K562 (cell line): ENCODE data around the gene SOX21. TPM values are rescaled to one million over a fixed set of nuclear protein-coding genes. Genes with fewer than 3 reads are reported as not detected.

ENCODE experiments used
- ATAC-seq: fragments of 200-7000 bp; cut with Tn5 transposase; 3 replicates; pipeline ENCODE4 v1.9.1; 2020; ENCODE audit warnings: moderate library complexity
- BruUV-seq: library from RNA; stranded (reverse); fragments of 400-500 nt; replicated peaks from 2 replicates; lab custom pipeline; 2021; lab: Mats Ljungman, UMichigan
- CTCF ChIA-PET: fragments of 300-600 bp; formaldehyde crosslinking; extraction: SDS; loops from one replicate; lab custom pipeline; 2021; ENCODE audit warnings: low intra/inter-chr PET ratio; lab: Yijun Ruan, JAX
- POLR2A ChIA-PET: fragments of 300-600, 350-650 bp; sonication (Branson Sonifier 250); formaldehyde crosslinking; extraction: SDS; loops from one replicate; lab custom pipeline; 2021; ENCODE audit warnings: antibody characterized with exemption, inconsistent platforms; lab: Yijun Ruan, JAX
- DNase-seq, 4 experiments: peaks; one replicate each; pipeline versions ENCODE4 v3.0.0 to v3.0.0-alpha.2; 2011 to 2018; ENCODE audit warnings: low spot score in 3 of 4, mixed read lengths in 3 of 4; ENCODE audit errors: extremely low read depth in 1 of 4
- FAIRE-seq: peaks from 2 replicates; lab custom pipeline; 2011; peaks lifted over from hg19 to GRCh38; lab: Jason Lieb, UNC
- H2AFZ ChIP-seq: 2 replicates; pipeline ENCODE4 v1.6.0; 2011; ENCODE audit warnings: low read depth, low read length, control low read depth, inconsistent platforms
- H3K27ac ChIP-seq: fragments of 200-600 bp; 3 replicates; pipeline ENCODE4 v1.8.0; 2011; ENCODE audit warnings: low read depth, mild to moderate bottlenecking, control low read depth, inconsistent platforms, low read length, moderate library complexity, mixed read lengths; ENCODE audit errors: extremely low read depth
- H3K27me3 ChIP-seq, 2 experiments: fragments of 300-600 bp in 1 of 2; 2 replicates in 1 of 2; 3 replicates in 1 of 2; pipeline versions ENCODE4 v1.6.0 to v1.8.0; 2011; ENCODE audit warnings: inconsistent platforms in 2 of 2, low read length in 2 of 2, mild to moderate bottlenecking in 1 of 2, mixed read lengths in 1 of 2, moderate library complexity in 1 of 2; ENCODE audit not compliant: control insufficient read depth in 2 of 2, insufficient read depth in 2 of 2
- H3K36me3 ChIP-seq: fragments of 300-600 bp; 3 replicates; pipeline ENCODE4 v1.8.0; 2011; ENCODE audit warnings: mild to moderate bottlenecking, low read length, inconsistent platforms; ENCODE audit not compliant: control insufficient read depth, insufficient read depth
- H3K4me1 ChIP-seq, 2 experiments: fragments of 200-600 bp in 1 of 2; replicated peaks in 1 of 2; 2 replicates in 1 of 2; 3 replicates in 1 of 2; pipeline versions ENCODE4 v1.5.1 to v1.8.0; 2011; ENCODE audit warnings: inconsistent platforms in 2 of 2, low read length in 2 of 2, mild to moderate bottlenecking in 1 of 2, mixed read lengths in 1 of 2, moderate library complexity in 1 of 2; ENCODE audit not compliant: control insufficient read depth in 2 of 2, insufficient read depth in 2 of 2
- H3K4me2 ChIP-seq: 2 replicates; pipeline ENCODE4 v1.6.1; 2011; ENCODE audit warnings: low read length, control low read depth, inconsistent platforms, mixed read lengths; ENCODE audit not compliant: insufficient read depth
- H3K4me3 ChIP-seq: fragments of 200-600 bp; sonication (generic), shearing (Covaris generic); 2 replicates; pipeline ENCODE4 v1.5.1; 2016; ENCODE audit warnings: control low read depth, inconsistent platforms
- H3K79me2 ChIP-seq: fragments of 200-600 bp; 3 replicates; pipeline ENCODE4 v1.8.0; 2011; ENCODE audit warnings: low read length, inconsistent platforms; ENCODE audit not compliant: control insufficient read depth, insufficient read depth
- H3K9ac ChIP-seq, 2 experiments: 2 replicates each; pipeline versions ENCODE4 v1.6.0 to v1.6.1; 2011; ENCODE audit warnings: low read depth in 2 of 2, low read length in 2 of 2, control low read depth in 1 of 2, inconsistent platforms in 1 of 2, mild to moderate bottlenecking in 1 of 2, mixed read lengths in 1 of 2; ENCODE audit not compliant: insufficient read depth in 1 of 2
- H3K9me1 ChIP-seq: one replicate; pipeline ENCODE4 v1.6.0; 2011; ENCODE audit warnings: inconsistent platforms, mild to moderate bottlenecking, low read length, moderate library complexity; ENCODE audit not compliant: control insufficient read depth, insufficient read depth
- H3K9me3 ChIP-seq: replicated peaks from 2 replicates; pipeline ENCODE4 v1.5.1; 2011; ENCODE audit warnings: low read depth, low read length, inconsistent platforms; ENCODE audit not compliant: control insufficient read depth, insufficient read depth
- H4K20me1 ChIP-seq: replicated peaks from 2 replicates; pipeline ENCODE4 v1.6.1; 2011; ENCODE audit warnings: low read length, inconsistent platforms, mixed read lengths; ENCODE audit not compliant: control insufficient read depth, insufficient read depth
- ADNP ChIP-seq: fragments of 200-800 bp; sonication (Bioruptor generic); IDR thresholded peaks from 2 replicates; pipeline ENCODE4 v1.6.1; 2016; ENCODE audit warnings: missing genetic modification characterization, missing compliant biosample characterization
- CBX1 ChIP-seq: sonication (generic); IDR thresholded peaks from 2 replicates; pipeline ENCODE4 v1.6.1; 2016; ENCODE audit warnings: antibody characterized with exemption, low read depth, mild to moderate bottlenecking
- JUNB ChIP-seq: fragments of 450-650 bp; formaldehyde crosslinking; conservative IDR thresholded peaks from 2 replicates; pipeline ENCODE4 v1.4.0; 2020; ENCODE audit warnings: mild to moderate bottlenecking
- PCBP2 ChIP-seq: fragments of 200-400 bp; formaldehyde crosslinking; IDR thresholded peaks from 2 replicates; pipeline ENCODE4 v1.6.1; 2018; ENCODE audit warnings: low read length, low read depth, mild to moderate bottlenecking, moderate library complexity; ENCODE audit not compliant: poor library complexity, severe bottlenecking
- POLR2G ChIP-seq: fragments of 200-400 bp; formaldehyde crosslinking; IDR thresholded peaks from 2 replicates; pipeline ENCODE4 v1.6.1; 2017; ENCODE audit warnings: low read depth, mild to moderate bottlenecking, antibody characterized with exemption, low read length, moderate library complexity
- RBM34 ChIP-seq: fragments of 200-400 bp; formaldehyde crosslinking; IDR thresholded peaks from 2 replicates; pipeline ENCODE4 v1.6.1; 2018; ENCODE audit warnings: low read length, borderline replicate concordance; ENCODE audit not compliant: insufficient read depth
- RFX1 ChIP-seq: fragments of 450-650 bp; IDR thresholded peaks from 2 replicates; pipeline ENCODE4 v1.6.1; 2016; ENCODE audit warnings: mild to moderate bottlenecking, moderate library complexity
- RFX7 ChIP-seq: fragments of 250-450 bp; sonication (Bioruptor Pico); IDR thresholded peaks from 2 replicates; pipeline ENCODE4 v1.5.1; 2021; ENCODE audit warnings: mild to moderate bottlenecking
- TAL1 ChIP-seq: fragments of 450-650 bp; IDR thresholded peaks from 2 replicates; pipeline ENCODE4 v1.6.1; 2016; ENCODE audit warnings: mild to moderate bottlenecking
- USF1 ChIP-seq: sonication (generic); formaldehyde crosslinking; IDR thresholded peaks from 2 replicates; pipeline ENCODE4 v1.9.0; 2022; ENCODE audit warnings: mild to moderate bottlenecking, missing genetic modification reagents
- ZBTB7A ChIP-seq: IDR thresholded peaks from 2 replicates; pipeline ENCODE4 v1.6.1; 2011; ENCODE audit warnings: low read depth, mild to moderate bottlenecking, low read length, moderate library complexity, borderline replicate concordance; ENCODE audit not compliant: control insufficient read depth
- ZFP91 ChIP-seq: sonication (generic); formaldehyde crosslinking; IDR thresholded peaks from 2 replicates; pipeline ENCODE4 v1.8.0; 2022; ENCODE audit warnings: mild to moderate bottlenecking, missing genetic modification reagents
- ZKSCAN8 ChIP-seq: fragments of 200-800 bp; sonication (Bioruptor generic); IDR thresholded peaks from 2 replicates; pipeline ENCODE4 v1.6.1; 2016; ENCODE audit warnings: missing genetic modification characterization, missing compliant biosample characterization
- ZNF146 ChIP-seq: IDR thresholded peaks from one replicate; pipeline ENCODE4 v1.6.1; 2018; ENCODE audit warnings: missing compliant biosample characterization; ENCODE audit not compliant: unreplicated experiment
- ZNF444 ChIP-seq: fragments of 250-450 bp; sonication (Bioruptor Pico); IDR thresholded peaks from 2 replicates; pipeline ENCODE4 v1.4.0; 2020; ENCODE audit warnings: mild to moderate bottlenecking, moderate library complexity
- WGBS: fragments of 100-300 bp; shearing (Covaris generic); methylation state at CpG from one replicate; pipeline ENCODE4 v1.1.6; 2016; ENCODE audit warnings: low coverage, mixed read lengths; ENCODE audit not compliant: insufficient coverage; ENCODE audit errors: missing lambda C conversion rate; 5-methylcytosine and 5-hydroxymethylcytosine counted together
- in situ Hi-C: fragments of 300-500 bp; cut with MboI; formaldehyde crosslinking; loops from 4 replicates; pipeline ENCODE4 v1.15.0; 2018; ENCODE audit warnings: inconsistent platforms, mixed read lengths
- intact Hi-C: fragments of 100-400 bp; cut with micrococcal nuclease; formaldehyde crosslinking; loops from 2 replicates; pipeline ENCODE4 v1.14.2; 2022
- polyA plus RNA-seq, 8 experiments: library from polyadenylated mRNA; depleted of rRNA in 4 of 8; stranded (reverse) in 5 of 8; unstranded in 3 of 8; fragments of >200 nt; fragmentation: Nextera tagmentation in 2 of 8; fragmentation: Illumina TruSeq in 1 of 8; extraction: Ambion mirVana in 2 of 8; extraction: Trizol in 1 of 8; gene quantifications; 2 replicates each; pipeline versions ENCODE4 v1.2.1 to v1.2.3, GENCODE V29; 2011 to 2014; ENCODE audit warnings: inconsistent platforms in 1 of 8, missing spikeins in 1 of 8
- total RNA-seq, 7 experiments: library from RNA; depleted of rRNA in 6 of 7; stranded (reverse); fragments of >200 nt in 6 of 7; fragmentation: Illumina TruSeq in 2 of 7; extraction: Trizol in 2 of 7; gene quantifications; 2 replicates each; pipeline versions ENCODE4 v1.2.1 to v1.2.3, GENCODE V29; 2011 to 2021; ENCODE audit warnings: low replicate concordance in 1 of 7

SOX21 gene
- total and polyA plus RNA-seq, 9 of the 15 experiments (the other 6 are each of a cell fraction or from before 2014, with no cell fraction given) = 0.07 TPM; not detected in 8

GRCh38 chr13:94703721-94704314 is 8.5 kb downstream of the SOX21 start:
- no TSS peak for BruUV-seq
- DNase-seq = no peak
- Histone ChIP-seq H3K4me3 (no peak overlapping the region), H3K79me2 (no peaks in the 10 kb centered on the region), H3K4me1 (peaks cover 2 to 12% of the 10 kb centered on the region in 2 experiments; a peak in 2 of 5 replicates), H3K4me2 (no peak overlapping the region), H3K36me3 (no peaks in the 10 kb centered on the region), H3K9ac (no peak overlapping the region), H3K27me3 (peaks cover 23 to 50% of the 10 kb centered on the region in 2 experiments; a peak in 4 of 5 replicates), H3K27ac (no peak overlapping the region), H2AFZ (no peak overlapping the region), H3K9me1 (no peaks in the 10 kb centered on the region), H4K20me1 (no peaks in the 10 kb centered on the region), H3K9me3 (no peaks in the 10 kb centered on the region)
- ChIA-PET POLR2A (no interaction called here), CTCF (no interaction called here)
- TF ChIP-seq RBM34 (no peak), TAL1 (no peak), PCBP2 (no peak), CBX1 (no peak), RFX7 (no peak), ZFP91 (CRISPR knock-in tag) (no peak), ZNF444 (no peak), USF1 (no peak), ADNP (tag) (no peak), ZBTB7A (no peak), RFX1 (no peak), POLR2G (no peak), ZNF146 (CRISPR knock-in tag) (no peak), ZKSCAN8 (CRISPR knock-in tag) (no peak), JUNB (CRISPR knock-in tag) (no peak)
- ATAC-seq = no peak
- FAIRE-seq = no peak
- in situ Hi-C loops (no loop called here), intact Hi-C loops (no loop called here)
- 43% methylated on average over 11 of the region's 26 CpGs for WGBS
